Smooth muscle cell of the coronary artery (primary cell): ENCODE data around the gene MYO5A. TPM values are rescaled to one million over a fixed set of nuclear protein-coding genes. Genes with fewer than 3 reads are reported as not detected.

Experiments used
- total RNA-seq: library from RNA; depleted of rRNA; stranded (reverse); fragments of >200 nt; gene quantifications from 2 replicates; pipeline ENCODE4 v1.2.3, GENCODE V29; 2014; ENCODE audit warnings: low replicate concordance

The MYO5A gene
- 22.8 and 24.5 TPM in 2 replicates for total RNA-seq

DNA sequence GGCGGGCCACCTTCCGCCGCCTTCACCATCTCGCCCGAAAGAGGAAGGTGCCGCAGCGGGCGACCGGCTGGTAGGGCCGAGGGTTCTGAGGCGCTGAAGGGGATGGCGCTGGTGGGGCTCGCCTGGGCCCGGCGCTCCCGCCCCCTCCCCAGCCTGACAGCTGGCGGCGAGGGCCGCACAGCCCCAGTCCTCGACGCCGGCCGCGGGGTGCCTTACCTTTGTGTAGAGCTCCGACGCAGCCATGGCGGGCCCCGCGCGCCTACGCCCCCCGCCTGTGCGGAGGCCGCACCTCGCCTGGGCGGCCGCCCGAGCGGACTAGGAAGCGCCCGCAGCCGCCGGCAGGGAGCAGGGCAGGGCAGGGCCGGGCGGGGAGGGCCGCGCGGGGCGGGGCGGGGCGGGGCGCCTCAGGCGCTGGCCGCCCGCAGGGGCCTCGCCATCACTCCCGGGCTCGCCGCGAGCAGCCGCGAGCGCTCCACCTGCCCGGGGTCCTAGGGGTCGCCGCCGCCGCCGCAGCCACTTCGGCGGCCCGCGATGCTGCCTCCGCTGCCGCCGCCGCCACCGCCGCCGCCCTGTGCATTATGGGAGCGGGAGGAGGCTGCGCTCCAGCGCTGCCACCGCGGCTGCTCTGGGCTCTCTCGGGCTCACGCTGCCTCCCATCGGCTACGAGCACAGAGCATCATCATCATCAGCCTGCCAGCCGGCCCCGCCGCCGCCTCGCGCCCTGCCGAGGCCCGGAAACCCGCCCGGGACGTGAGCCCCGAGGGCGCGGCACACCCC, at the start of gene MYO5A:
Gene MYO5A (minus strand): TSS at position 317 of the 777 bp plus-strand sequence. CDS start 74 bp downstream, at position 243.

DNA sequence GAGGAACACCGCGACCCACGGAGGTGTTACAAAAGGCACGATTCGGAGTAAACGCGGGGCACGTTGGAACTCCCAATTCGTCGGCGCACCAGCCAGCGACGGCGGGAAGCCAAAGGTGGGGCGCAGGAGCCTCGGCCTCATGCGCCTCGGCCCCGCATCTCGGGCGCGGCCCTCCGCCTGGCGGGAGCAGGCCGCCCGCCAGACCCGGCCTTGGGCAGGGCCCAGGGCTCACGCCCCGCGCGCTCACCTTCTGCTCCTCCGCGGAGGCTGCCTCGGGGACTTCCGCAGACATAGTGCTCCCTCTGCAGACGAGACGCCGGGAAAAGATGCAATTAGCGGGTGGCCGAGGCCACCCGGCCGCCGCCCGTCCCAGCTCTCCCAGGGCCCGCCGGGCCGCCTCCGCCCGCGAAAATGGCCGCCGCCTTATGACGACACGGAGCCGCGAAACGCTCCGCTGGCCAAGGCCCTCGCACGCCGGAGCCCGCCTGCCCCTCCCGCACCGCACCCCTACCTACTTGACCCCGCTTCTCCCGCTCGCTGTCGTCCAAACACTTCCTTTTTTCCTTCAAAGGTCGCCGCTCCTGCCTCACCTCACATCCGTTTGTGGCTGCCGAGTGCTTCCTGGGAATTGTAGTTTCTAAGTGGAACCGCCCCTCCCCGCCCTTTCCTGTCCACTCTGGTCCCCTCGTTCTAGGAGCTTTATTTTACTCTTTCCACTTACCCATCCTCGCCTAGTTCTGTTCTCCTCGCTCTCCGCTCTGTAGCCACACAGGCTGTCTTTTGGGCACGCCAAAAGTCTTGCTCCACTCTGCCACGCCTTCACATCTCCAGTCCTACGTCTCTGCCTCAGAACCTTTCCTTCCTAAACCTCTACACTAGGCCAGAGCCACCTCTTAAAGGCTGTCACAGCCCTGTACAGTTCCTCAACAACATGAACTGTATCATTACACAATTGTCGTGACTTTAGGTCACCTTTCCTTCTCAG, 40.2 kb upstream of the MYO5A start, which contains the start of gene ARPP19:
Gene ARPP19 (minus strand): TSS at position 430 of the 985 bp plus-strand sequence. CDS start 138 bp downstream, at position 292.

DNA sequence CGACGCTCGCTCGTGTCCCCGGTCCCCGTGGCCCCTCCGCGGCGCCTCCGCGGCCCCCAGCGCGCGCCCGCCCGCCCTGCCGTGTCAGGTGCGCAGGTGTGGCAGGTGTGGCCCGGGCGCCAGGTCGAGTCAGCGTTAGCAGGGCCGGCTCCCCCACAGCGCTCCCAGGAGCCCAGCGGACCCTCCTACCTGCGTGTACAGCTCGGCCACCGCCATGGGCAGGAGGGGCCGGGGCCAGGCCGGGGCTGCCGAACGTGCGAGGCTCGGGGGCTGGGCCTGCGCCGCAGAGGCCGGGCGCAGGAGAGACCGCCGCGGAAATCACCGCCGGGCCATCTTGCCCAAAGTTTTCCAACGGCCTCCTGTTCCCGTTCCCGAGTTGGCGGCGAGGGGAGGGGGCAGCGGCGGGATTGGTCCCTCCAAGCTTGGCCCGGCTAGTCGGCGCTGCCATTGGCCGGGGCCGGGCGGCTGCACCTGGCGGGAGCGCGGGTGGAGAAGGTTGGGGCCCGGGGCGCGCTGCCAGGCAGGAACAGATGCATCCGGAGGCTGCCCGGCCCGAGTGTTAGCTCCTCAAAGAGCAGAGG, 233.2 kb downstream of the MYO5A start, which contains the start of gene MYO5C:
Gene MYO5C (minus strand): TSS at position 384 of the 581 bp plus-strand sequence. CDS start 168 bp downstream, at position 216.

Other genes with a start within 250 kb of the MYO5A start
- under 0.01 and 0.70 TPM in 2 replicates for gene MYO5C, start 233.1 kb downstream of the MYO5A start, total RNA-seq
- gene ARPP19, start 40.1 kb upstream of the MYO5A start, total RNA-seq = 43.6 and 56.2 TPM in 2 replicates
- 12.3 and 18.5 TPM in 2 replicates for gene ATOSA, start 150.5 kb upstream of the MYO5A start, total RNA-seq